ENCODE measurements around the gene LSAMP.

DNA sequence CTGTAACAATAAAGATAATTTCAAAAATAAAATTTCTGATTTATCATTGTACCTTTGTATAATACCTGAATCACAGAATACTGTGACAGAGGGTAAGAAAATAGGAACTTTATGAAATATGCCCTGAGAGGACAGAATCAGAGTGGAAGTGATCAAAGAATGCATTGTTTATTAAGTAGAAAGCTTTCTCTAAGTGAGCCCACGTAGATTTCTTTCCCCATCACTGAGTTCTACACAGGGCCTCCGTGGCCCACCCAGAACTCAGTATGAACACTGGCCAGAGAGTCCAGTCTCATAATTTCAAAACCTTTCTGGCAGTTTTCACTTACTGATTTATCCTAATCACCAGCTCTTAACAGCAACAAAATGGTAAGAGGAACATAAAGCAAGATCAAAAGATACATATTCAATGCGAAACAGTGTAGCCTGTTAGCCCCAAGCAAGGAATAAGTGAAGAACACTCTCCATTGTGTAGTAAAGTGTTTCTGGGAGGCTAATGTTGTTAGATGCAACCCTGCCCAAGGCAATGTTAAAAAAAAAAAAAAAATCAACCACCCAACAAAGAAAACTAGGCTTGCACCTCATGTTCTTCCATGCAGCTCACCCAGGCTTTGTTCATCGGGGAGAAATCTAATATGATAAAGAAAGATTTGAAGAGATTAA lies 341.3 kb downstream of the LSAMP start:
- TF ChIP-seq JUN (IDR thresholded peaks at IDR 0.05; ENCODE audit: low read depth, low read length), result no peak
- TF ChIP-seq RXRA (IDR thresholded peaks at IDR 0.05; ENCODE audit: insufficient read depth, low read depth, low read length), result no peak

Data from H1 (cell line).